ENCODE results near the gene TBC1D3G.
"Not testable (repeated sequence)": the region's sequence is repeated elsewhere in the genome, so short reads cannot be mapped to it uniquely, and the experiment has no call there.

TBC1D3G gene

GRCh38 chr17:36323584-36323983 is at the start of gene TBC1D3G:
Gene TBC1D3G, plus strand, starts transcription at chr17:36323884. Its CDS starts 1,528 bp downstream, at chr17:36325412.
- ATAC-seq (ENCODE audit: low read depth); H3K27ac ChIP-seq (ENCODE audit: poor library complexity, severe bottlenecking); H3K9me3 ChIP-seq (ENCODE audit: severe bottlenecking); H3K4me1 ChIP-seq (ENCODE audit: insufficient read depth, poor library complexity, severe bottlenecking); H3K27me3 ChIP-seq (ENCODE audit: insufficient read depth, poor library complexity, severe bottlenecking); H3K4me3 ChIP-seq (ENCODE audit: severe bottlenecking); H3K36me3 ChIP-seq (ENCODE audit: low read depth); DNase-seq (ENCODE audit: low spot score): not testable (repeated sequence)

- not testable (repeated sequence) for H3K4me3 ChIP-seq (ENCODE audit: severe bottlenecking); DNase-seq (ENCODE audit: low spot score); H3K27ac ChIP-seq (ENCODE audit: poor library complexity, severe bottlenecking); H3K4me1 ChIP-seq (ENCODE audit: insufficient read depth, poor library complexity, severe bottlenecking); H3K27me3 ChIP-seq (ENCODE audit: insufficient read depth, poor library complexity, severe bottlenecking); H3K9me3 ChIP-seq (ENCODE audit: severe bottlenecking); H3K36me3 ChIP-seq (ENCODE audit: low read depth)
- ATAC-seq (ENCODE audit: low read depth), result peak; percentile 99
Observed at GRCh38 chr17:36283256-36283655, 40.4 kb upstream of the TBC1D3G start.

- H3K9me3 ChIP-seq (ENCODE audit: severe bottlenecking); H3K27me3 ChIP-seq (ENCODE audit: insufficient read depth, poor library complexity, severe bottlenecking); DNase-seq (ENCODE audit: low spot score); H3K4me1 ChIP-seq (ENCODE audit: insufficient read depth, poor library complexity, severe bottlenecking); H3K4me3 ChIP-seq (ENCODE audit: severe bottlenecking); ATAC-seq (ENCODE audit: low read depth); H3K27ac ChIP-seq (ENCODE audit: poor library complexity, severe bottlenecking); H3K36me3 ChIP-seq (ENCODE audit: low read depth): not testable (repeated sequence)
Observed at GRCh38 chr17:36284219-36284618, 39.5 kb upstream of the TBC1D3G start.

- H3K36me3 ChIP-seq (ENCODE audit: low read depth); H3K4me3 ChIP-seq (ENCODE audit: severe bottlenecking); ATAC-seq (ENCODE audit: low read depth); H3K27me3 ChIP-seq (ENCODE audit: insufficient read depth, poor library complexity, severe bottlenecking); H3K9me3 ChIP-seq (ENCODE audit: severe bottlenecking); H3K27ac ChIP-seq (ENCODE audit: poor library complexity, severe bottlenecking); DNase-seq (ENCODE audit: low spot score); H3K4me1 ChIP-seq (ENCODE audit: insufficient read depth, poor library complexity, severe bottlenecking): not testable (repeated sequence)
Observed at GRCh38 chr17:36289965-36290612, 33.6 kb upstream of the TBC1D3G start.

GRCh38 chr17:36295161-36295560 is 28.5 kb upstream of the TBC1D3G start:
- H3K36me3 ChIP-seq (ENCODE audit: low read depth); H3K9me3 ChIP-seq (ENCODE audit: severe bottlenecking); H3K4me3 ChIP-seq (ENCODE audit: severe bottlenecking); H3K4me1 ChIP-seq (ENCODE audit: insufficient read depth, poor library complexity, severe bottlenecking); H3K27me3 ChIP-seq (ENCODE audit: insufficient read depth, poor library complexity, severe bottlenecking); H3K27ac ChIP-seq (ENCODE audit: poor library complexity, severe bottlenecking); DNase-seq (ENCODE audit: low spot score): not testable (repeated sequence)
- 0 out of 3 replicates have a peak, but pooled peaks have one; percentile 38 for ATAC-seq (ENCODE audit: low read depth)

- H3K4me3 ChIP-seq (ENCODE audit: severe bottlenecking); H3K36me3 ChIP-seq (ENCODE audit: low read depth); H3K27ac ChIP-seq (ENCODE audit: poor library complexity, severe bottlenecking); H3K4me1 ChIP-seq (ENCODE audit: insufficient read depth, poor library complexity, severe bottlenecking); H3K27me3 ChIP-seq (ENCODE audit: insufficient read depth, poor library complexity, severe bottlenecking); DNase-seq (ENCODE audit: low spot score); H3K9me3 ChIP-seq (ENCODE audit: severe bottlenecking); ATAC-seq (ENCODE audit: low read depth): not testable (repeated sequence)
Observed at GRCh38 chr17:36315736-36316135, 7.9 kb upstream of the TBC1D3G start.

- not testable (repeated sequence) for H3K36me3 ChIP-seq (ENCODE audit: low read depth); H3K27me3 ChIP-seq (ENCODE audit: insufficient read depth, poor library complexity, severe bottlenecking); DNase-seq (ENCODE audit: low spot score); H3K4me1 ChIP-seq (ENCODE audit: insufficient read depth, poor library complexity, severe bottlenecking); ATAC-seq (ENCODE audit: low read depth); H3K4me3 ChIP-seq (ENCODE audit: severe bottlenecking); H3K27ac ChIP-seq (ENCODE audit: poor library complexity, severe bottlenecking); H3K9me3 ChIP-seq (ENCODE audit: severe bottlenecking)
Observed at GRCh38 chr17:36362496-36362895, 38.8 kb downstream of the TBC1D3G start.

- not testable (repeated sequence) for H3K27me3 ChIP-seq (ENCODE audit: insufficient read depth, poor library complexity, severe bottlenecking); H3K27ac ChIP-seq (ENCODE audit: poor library complexity, severe bottlenecking); H3K9me3 ChIP-seq (ENCODE audit: severe bottlenecking); DNase-seq (ENCODE audit: low spot score); H3K36me3 ChIP-seq (ENCODE audit: low read depth); H3K4me3 ChIP-seq (ENCODE audit: severe bottlenecking); ATAC-seq (ENCODE audit: low read depth); H3K4me1 ChIP-seq (ENCODE audit: insufficient read depth, poor library complexity, severe bottlenecking)
Observed at GRCh38 chr17:36375938-36376337, 52.3 kb downstream of the TBC1D3G start.
